SK-N-MC (cell line): ENCODE data around the gene PPARGC1A.

Source experiments
- EZH2 ChIP-seq: fragments of 200-600 bp; sonication (generic); IDR thresholded peaks from one replicate; pipeline ENCODE4 v1.6.1; 2017; ENCODE audit warnings: antibody characterized with exemption
- FOXP2 ChIP-seq: optimal IDR thresholded peaks from 2 replicates; pipeline ENCODE3; 2011; ENCODE audit warnings: mild to moderate bottlenecking, moderate library complexity; ENCODE audit not compliant: insufficient read depth; ENCODE audit errors: extremely low read length, control extremely low read depth
- POLR2AphosphoS5 ChIP-seq: IDR thresholded peaks from 2 replicates; pipeline ENCODE4 v1.6.1; 2012; ENCODE audit warnings: mild to moderate bottlenecking, low read depth, low read length, borderline replicate concordance

DNA sequence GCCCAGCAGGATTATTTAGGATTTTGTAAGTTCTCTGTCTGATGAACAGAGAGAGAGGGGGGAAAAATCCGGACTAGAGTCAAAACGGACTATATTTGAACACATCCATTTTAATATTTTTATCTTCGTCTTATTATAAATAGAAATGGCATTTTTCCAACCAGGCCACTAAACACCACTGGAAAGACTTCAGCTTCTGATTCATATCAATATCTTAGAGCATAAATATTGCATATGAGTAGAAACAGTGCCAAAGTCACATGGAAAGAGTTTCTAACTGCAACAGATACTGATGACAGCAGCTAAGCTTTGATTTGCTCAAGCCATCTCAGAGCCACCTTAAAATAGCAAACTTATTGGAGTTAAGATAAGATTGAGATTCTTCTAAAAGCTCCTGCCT, 456 bp downstream of the PPARGC1A start:
- TF ChIP-seq EZH2 (no peak), POLR2AphosphoS5 (no peak), FOXP2 (no peak)
